ENCODE results near the gene NSFL1C.

Gene NSFL1C

DNA sequence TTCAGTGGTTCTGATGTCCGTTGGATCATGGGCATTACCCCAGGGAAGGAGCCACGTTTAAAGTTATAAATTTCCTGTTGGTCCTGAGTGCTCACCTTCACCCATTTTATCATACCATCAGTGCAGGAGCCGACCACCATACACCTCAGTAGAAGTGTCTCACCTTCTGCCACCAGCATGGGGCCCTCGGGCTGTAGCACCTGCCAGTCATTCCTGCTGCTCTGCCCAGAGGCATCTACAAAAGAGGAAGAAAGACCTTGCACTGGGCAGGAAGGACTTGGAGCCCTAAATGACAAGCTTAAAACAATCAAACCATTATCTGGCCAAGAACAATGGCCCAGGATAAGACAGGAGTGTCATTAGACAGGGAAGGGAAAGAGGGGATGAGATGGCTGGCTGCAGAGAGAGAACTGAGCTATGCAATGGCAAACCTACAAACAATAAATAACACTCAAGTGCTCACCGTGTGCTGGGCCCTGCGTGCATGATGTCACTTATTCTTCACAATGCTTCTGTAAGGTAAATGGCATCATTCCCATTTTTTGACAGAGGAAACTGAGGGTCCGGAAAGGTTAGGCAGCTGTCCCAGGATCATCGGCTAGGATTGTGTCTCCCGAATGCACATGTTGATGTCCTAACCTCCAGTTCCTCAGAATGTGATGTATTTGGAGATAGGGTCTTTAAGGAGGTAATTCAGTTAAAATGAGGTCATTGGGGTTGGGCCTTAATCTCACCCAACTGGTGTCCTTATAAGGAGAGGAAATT, 13.4 kb upstream of the NSFL1C start:
- DNase-seq: no peak

GRCh38 chr20:1478566-1478965, 11.9 kb upstream of the NSFL1C start:
- DNase-seq: no peak

GRCh38 chr20:1477896-1478490, 11.3 kb upstream of the NSFL1C start:
- DNase-seq: no peak

GRCh38 chr20:1474817-1475603, 8.4 kb upstream of the NSFL1C start:
- DNase-seq: no peak

- no peak for DNase-seq
Measured at GRCh38 chr20:1474325-1474724, 7.7 kb upstream of the NSFL1C start.

DNA sequence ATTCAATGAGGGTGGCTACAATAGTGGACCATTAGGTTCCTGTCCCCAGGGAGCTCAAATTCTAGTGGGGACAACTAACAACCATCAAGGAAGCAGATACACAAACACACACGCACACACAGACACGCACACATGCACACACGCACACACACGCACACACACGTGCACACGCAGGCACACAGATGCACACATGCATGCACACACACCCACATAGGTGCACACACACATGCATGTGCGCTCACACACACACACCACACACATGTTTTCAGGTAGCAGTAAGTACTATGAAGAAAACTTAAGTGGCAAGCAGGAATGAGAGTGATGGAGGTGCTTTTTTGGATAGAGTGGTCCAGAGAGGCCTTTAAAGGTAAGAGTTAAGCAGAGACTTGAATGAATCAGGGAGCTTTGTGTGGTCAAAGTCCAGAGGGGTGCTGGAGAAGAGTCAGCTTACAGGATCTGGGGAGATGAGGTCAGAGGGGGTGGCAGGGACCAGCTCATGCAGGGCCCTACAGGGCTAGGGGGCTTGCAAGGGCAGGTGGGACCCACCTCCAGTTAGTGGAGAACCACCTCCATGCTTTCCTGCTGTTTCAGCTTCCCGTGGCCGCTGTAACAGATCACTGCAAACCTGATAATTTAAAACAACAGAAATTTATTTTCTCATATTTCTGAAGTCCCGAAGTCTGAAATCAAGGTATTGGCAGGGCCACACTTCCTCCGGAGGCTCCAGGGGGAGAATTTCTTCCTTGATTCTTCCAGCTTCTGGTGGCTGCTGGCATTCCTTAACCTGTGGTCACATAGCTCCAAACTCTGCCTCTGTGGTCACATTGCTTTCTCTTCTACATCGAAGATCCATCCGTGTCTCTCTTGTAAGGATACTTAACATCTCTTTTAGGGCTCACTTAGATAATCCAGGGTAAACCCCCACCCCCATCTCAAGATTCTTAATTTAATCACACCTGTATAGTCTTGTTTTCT, 6.9 kb upstream of the NSFL1C start:
- DNase-seq: no peak

DNA sequence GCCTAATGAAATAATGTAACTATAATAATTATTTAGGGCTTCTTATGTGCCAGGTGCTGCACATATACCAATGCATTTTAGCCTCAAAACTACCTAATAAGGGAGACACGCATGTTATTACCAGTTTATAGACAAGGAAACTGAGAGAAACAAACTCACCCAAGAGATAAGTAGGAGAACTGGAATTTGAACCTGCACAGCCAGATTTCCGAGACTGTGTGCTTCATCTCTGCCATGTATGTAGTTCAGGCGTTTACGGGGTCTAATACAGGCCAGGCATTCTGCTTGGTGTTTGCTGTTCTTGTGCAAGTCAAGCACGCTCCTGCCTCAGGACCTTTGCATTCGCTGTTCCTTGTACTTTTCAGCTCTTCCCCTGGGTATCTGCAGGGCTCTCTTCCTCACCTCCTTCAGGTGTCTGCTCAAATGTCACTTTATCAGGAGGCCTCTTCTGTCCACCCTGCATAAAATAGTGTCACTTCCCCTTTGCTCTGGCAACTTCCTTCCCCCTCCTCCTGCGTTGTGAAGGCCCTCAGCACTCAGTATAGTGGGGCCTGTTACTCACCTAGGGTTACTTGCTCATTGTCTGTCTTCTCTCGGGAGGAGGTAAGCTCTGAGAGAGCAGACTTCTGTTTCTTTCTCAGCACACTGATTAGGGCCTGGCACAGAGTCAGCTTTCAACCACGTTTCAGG, 6.1 kb upstream of the NSFL1C start:
- DNase-seq: no peak

DNA sequence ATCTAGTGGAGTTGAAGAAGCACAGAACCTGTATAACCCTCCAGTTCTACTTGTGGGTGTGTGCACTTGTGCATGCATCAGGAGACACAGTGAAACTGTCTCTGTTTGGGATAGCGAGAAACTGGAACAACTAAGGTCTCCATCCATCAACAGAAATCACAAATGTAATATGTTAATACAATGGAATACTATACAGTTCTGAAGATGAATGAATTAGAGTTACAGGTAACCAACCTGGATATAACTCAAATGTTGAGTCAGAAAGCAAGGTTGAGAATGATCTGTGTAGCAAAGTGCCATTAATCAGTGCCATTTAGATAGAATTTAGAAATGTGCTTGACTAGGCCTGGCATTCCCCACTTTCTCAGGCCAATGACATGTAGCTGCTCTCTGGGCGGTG, 4.6 kb upstream of the NSFL1C start:
- no peak for DNase-seq

DNA sequence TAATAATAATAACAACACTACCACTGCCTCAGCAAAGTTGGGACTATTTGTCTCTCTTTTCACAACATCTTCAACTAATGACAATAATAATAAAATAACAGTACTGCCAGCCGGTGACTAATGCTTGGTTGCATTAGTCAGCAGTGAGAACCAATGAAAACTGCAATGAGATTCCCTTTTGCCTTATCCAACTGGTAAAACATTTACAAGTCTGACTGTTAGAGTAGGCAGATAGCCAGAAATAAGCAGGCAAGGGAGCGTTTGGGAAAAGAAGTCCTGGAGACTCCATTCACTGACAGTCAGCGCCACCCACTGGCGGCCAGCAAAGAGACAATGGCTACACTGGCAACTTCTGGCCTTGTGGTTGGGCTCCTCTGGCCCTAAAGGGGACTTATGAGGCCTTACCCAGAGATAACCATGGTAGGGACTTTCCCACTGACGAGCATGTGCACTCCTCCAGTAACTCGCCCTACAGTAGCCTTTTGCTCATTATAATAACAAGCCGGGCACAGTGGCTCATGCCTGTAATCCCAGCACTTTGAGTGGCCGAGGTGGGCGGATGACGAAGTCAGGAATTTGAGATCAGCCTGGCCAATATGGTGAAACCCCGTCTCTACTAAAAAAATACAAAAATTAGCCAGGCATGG, 3.4 kb upstream of the NSFL1C start:
- peak; percentile 15 for DNase-seq

- no peak for DNase-seq
Measured at GRCh38 chr20:1469306-1469905, 2.8 kb upstream of the NSFL1C start.

DNA sequence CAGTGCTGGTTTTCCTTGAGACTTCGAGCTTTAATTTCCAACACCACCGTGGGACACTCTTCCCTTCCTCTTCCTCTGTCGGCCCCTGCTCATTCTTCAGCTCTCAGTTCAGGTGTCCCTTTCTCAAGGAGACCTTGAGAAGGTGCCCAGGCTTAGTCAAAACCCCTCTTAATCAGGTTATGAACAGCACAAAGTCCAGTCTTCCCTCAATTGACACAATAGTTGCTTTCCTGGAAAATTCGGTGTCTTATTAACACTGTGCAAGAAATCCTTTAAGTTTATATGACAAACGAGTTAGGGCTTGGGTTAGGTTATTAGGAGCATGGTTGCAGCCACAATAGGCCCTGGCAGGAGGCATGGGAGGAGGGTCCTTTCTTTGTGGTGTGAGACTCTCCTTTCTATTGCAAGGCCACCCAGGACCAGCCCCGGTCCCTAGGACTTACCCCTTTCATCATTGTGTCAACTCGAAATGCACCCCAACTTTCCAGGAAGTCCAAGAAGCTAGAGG, 1.5 kb upstream of the NSFL1C start:
- no peak for DNase-seq

DNA sequence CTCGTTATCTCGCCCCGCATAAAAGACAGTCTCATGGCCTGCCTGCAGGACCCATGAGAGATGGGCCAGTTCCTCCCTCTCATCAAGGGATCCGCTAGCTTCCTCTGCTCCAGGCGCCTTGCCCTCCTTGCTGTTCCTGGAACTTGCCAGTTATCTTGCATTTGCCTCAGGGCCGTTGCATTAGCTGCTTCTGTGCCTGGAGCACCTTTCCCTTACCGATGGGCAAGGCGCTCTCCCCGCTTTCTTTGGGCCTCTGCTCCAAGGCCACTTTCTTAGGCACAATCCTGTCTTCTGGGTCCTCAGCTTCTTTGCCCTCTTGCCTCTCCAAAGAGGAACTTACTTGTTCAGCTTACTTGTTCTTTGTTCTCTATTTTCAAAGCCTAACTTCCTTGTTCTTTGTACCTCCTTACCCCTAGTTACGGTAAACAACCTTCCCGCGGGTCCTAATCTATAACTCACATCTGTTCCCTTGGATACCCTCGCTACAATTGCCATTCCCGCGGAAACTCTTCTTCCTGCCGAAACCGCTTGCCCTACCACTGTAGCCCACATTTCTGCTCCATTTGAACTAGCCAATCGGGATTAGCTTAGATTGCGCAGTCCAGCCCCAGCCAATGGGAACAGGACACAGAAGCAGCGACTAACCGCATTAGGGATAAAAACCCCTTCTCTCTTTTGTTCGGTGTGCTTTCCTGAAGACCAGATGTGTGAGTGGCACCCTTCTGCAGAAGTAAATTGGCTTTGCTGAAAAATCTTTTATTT, 887 bp upstream of the NSFL1C start:
- DNase-seq: peak; percentile 7

DNA sequence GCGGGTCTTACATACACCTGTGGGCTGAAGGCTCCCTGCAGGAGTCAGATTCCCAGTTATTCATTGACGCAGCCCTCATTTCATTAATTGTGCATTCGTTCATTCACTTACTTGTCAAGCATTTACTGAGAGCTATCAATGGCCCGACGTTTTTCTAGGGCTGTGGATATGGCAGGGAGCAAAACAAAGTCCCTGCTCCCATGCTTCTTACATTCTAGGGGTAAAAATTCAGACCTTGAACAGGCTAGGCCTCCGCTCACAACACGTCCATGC, 369 bp upstream of the NSFL1C start:
- no peak for DNase-seq

- no peak for DNase-seq
Measured at GRCh38 chr20:1465470-1466210, 1.0 kb downstream of the NSFL1C start.

GRCh38 chr20:1463971-1464570, 2.6 kb downstream of the NSFL1C start:
- no peak for DNase-seq

GRCh38 chr20:1462834-1463233, 3.8 kb downstream of the NSFL1C start:
- no peak for DNase-seq

DNA sequence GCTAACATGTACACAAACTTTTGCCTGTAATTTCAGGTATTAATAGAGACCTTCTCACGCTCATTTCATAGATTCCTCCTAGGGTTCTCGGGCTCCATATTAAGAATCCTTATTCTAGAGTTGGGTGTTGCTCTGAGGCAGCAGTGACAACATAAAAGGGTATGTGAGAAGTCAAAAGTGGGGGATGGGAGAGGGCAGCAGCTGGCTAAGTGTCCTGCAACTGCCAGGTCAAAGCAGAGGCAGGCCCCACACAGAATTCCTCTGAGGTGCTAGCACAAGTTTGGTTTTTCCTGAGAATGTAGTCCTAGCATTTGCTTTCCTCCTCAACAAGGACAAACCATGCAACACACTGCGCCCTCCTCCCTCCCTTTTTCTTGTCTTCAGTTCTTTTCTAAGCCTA, 4.6 kb downstream of the NSFL1C start:
- no peak for DNase-seq

DNA sequence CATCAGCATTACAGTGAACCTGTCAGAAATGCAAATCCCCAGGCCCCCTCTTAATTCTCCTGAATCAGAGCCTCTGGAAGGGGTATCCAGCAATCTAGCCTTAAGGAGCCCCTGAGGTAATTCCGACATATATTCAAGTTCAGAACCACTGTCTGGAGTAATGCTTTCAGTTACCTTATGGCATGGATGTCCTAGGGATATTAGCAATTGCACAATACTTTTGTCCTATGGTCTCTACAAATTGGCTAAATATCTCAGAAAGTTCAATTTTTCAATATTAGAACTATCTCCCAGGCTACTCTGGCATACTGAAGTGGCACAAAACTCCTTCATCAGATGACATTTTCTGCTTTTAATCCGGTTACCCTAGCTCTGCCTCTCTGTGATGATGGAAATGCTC, 6.4 kb downstream of the NSFL1C start:
- no peak for DNase-seq

DNA sequence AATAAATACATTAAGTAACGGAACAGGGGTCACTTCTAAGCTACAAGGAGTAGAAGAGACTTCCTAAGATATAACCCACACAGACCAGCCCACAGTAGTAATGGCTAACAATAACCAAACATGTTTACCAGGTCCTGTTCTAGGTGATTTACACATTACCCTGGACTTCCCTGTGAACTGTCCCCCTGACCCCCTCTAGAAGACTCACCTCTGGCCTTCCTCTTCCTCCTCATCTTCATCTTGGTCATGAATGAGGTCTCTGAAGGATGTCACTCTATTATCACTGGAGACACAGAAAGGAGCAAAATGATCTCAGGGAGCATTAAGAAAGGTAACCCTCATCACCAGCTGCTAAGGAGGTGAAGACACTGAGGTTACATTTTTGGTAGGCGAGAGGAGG, 8.7 kb downstream of the NSFL1C start:
- no peak for DNase-seq
